HepG2 (cell line): ENCODE results near the gene SLC25A11. TPM values are rescaled to one million over a fixed set of nuclear protein-coding genes. Genes with fewer than 3 reads are reported as not detected.

Experiments used
- FOSL2 ChIP-seq: sonication (generic); formaldehyde crosslinking; IDR thresholded peaks from 2 replicates; pipeline ENCODE4 v1.4.0; 2020; ENCODE audit warnings: missing genetic modification reagents
- GTF3A ChIP-seq: sonication (generic); formaldehyde crosslinking; conservative IDR thresholded peaks from 2 replicates; pipeline ENCODE4 v1.4.0; 2020; ENCODE audit warnings: mild to moderate bottlenecking, missing genetic modification reagents
- HOXA7 ChIP-seq: sonication (generic); formaldehyde crosslinking; IDR thresholded peaks from 2 replicates; pipeline ENCODE4 v1.8.1; 2022; ENCODE audit warnings: mild to moderate bottlenecking, missing genetic modification reagents, moderate library complexity
- IRF2 ChIP-seq: IDR thresholded peaks from 2 replicates; pipeline ENCODE4 v1.6.1; 2018; ENCODE audit warnings: missing genetic modification reagents, missing compliant biosample characterization
- JUNB ChIP-seq: sonication (generic); formaldehyde crosslinking; IDR thresholded peaks from 2 replicates; pipeline ENCODE4 v1.8.0; 2022; ENCODE audit warnings: missing genetic modification reagents, mild to moderate bottlenecking, borderline replicate concordance
- KLF11 ChIP-seq: IDR thresholded peaks from 2 replicates; pipeline ENCODE4 v1.6.1; 2016; ENCODE audit warnings: missing compliant biosample characterization
- KLF13 ChIP-seq: sonication (generic); formaldehyde crosslinking; IDR thresholded peaks from 2 replicates; pipeline ENCODE4 v1.4.0; 2020; ENCODE audit warnings: mild to moderate bottlenecking, missing genetic modification reagents
- MBNL3 ChIP-seq: fragments of 250-450 bp; sonication (Bioruptor Pico); conservative IDR thresholded peaks from 2 replicates; pipeline ENCODE4 v1.8.0; 2022; ENCODE audit warnings: mild to moderate bottlenecking, inconsistent platforms
- SALL1 ChIP-seq: sonication (generic); formaldehyde crosslinking; IDR thresholded peaks from 2 replicates; pipeline ENCODE4 v1.8.0; 2022; ENCODE audit warnings: mild to moderate bottlenecking, missing genetic modification reagents
- THAP11 ChIP-seq: IDR thresholded peaks from 2 replicates; pipeline ENCODE4 v1.6.1; 2016; ENCODE audit warnings: missing biosample characterization, missing genetic modification reagents
- TRIM24 ChIP-seq: sonication (generic); formaldehyde crosslinking; IDR thresholded peaks from 2 replicates; pipeline ENCODE4 v1.8.0; 2022; ENCODE audit warnings: mild to moderate bottlenecking, missing genetic modification reagents
- polyA plus RNA-seq, 8 experiments: library from polyadenylated mRNA; depleted of rRNA in 3 of 8; stranded (reverse) in 7 of 8; unstranded in 1 of 8; fragments of >200 nt; fragmentation: Illumina TruSeq in 4 of 8; extraction: Trizol in 4 of 8; gene quantifications; 2 replicates each; pipeline versions ENCODE4 v1.2.1 to v1.2.3, GENCODE V29; 2011 to 2016; ENCODE audit warnings: low read depth in 4 of 8, missing spikeins in 1 of 8, mixed read lengths in 1 of 8; ENCODE audit not compliant: insufficient read depth in 1 of 8
- total RNA-seq, 5 experiments: library from RNA; depleted of rRNA; stranded (reverse); fragments of >200 nt; fragmentation: Illumina TruSeq; extraction: Trizol; gene quantifications; 2 replicates each; pipeline ENCODE4 v1.2.3, GENCODE V29; 2016; ENCODE audit warnings: low read depth in 1 of 5
- TF ChIP-seq, protein P1 (sequence below): sonication (generic); IDR thresholded peaks from 2 replicates; pipeline ENCODE4 v1.6.1; 2016; ENCODE audit warnings: low read depth, borderline replicate concordance
- TF ChIP-seq, protein P2 (sequence below): sonication (generic); formaldehyde crosslinking; IDR thresholded peaks from 2 replicates; pipeline ENCODE4 v1.4.0; 2020; ENCODE audit warnings: missing genetic modification reagents, mild to moderate bottlenecking, borderline replicate concordance
- TF ChIP-seq, protein P3 (sequence below): sonication (generic); formaldehyde crosslinking; IDR thresholded peaks from 2 replicates; pipeline ENCODE4 v1.5.0; 2020; ENCODE audit warnings: mild to moderate bottlenecking, missing genetic modification reagents
- TF ChIP-seq, protein P4 (sequence below): sonication (generic); formaldehyde crosslinking; IDR thresholded peaks from 2 replicates; pipeline ENCODE4 v1.9.0; 2021; ENCODE audit warnings: mild to moderate bottlenecking, missing genetic modification reagents

Gene SLC25A11
- total and polyA plus RNA-seq, 2 of the 13 experiments (the other 11 are each of a cell fraction or from before 2014, with no cell fraction given): 35.4 to 47.2 TPM

DNA sequence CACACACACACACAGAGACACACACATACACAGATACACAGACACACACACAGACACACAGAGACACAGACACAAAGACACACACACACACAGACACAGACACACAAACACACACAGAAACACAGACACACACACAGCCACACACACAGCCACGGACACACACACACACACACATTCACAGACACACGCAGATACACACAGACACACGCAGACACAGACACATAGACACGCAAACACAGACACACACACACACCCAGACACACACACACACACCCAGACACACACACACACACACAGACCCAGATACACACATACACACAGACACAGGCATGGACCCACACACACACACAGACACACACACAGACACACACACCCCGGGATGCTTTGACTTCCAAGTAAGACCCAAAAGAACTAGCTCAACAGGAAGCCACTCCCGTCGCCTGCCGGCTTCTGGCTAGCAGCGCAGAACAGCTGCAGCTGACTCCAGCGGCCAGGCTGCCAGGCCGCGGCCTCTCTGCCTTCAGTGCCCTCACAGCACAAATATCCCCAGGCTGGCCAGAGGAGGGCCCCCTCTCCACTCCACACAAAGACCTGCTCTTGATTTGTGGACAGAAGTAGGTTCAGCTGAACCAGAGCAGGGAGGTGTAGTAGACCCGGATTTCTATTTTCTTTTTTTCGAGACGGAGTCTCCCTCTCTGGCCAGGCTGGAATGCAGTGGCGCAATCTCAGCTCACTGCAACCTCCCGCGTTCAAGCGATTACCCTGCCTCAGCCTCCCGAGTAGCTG, 30.9 kb downstream of the SLC25A11 start (continued):
- TF ChIP-seq TRIM24 (0 out of 2 replicates have a peak, but pooled peaks have one; percentile 32), SALL1 (CRISPR knock-in tag) (peak; percentile 2; the same call in 1 of the 2 replicates), MBNL3 (CRISPR knock-in tag) (no peak), FOSL2 (CRISPR knock-in tag) (0 out of 2 replicates have a peak, but pooled peaks have one; percentile 24), GTF3A (CRISPR knock-in tag) (no peak), HOXA7 (CRISPR knock-in tag) (no peak), JUNB (CRISPR knock-in tag) (0 out of 2 replicates have a peak, but pooled peaks have one; percentile 56), KLF11 (no peak), IRF2 (CRISPR knock-in tag) (peak; percentile 29; the same call in 1 of the 2 replicates), KLF13 (CRISPR knock-in tag) (0 out of 2 replicates have a peak, but pooled peaks have one; percentile 28), THAP11 (CRISPR knock-in tag) (peak; percentile 56; the same call in 1 of the 2 replicates)
- TF ChIP-seq, protein P1, sequence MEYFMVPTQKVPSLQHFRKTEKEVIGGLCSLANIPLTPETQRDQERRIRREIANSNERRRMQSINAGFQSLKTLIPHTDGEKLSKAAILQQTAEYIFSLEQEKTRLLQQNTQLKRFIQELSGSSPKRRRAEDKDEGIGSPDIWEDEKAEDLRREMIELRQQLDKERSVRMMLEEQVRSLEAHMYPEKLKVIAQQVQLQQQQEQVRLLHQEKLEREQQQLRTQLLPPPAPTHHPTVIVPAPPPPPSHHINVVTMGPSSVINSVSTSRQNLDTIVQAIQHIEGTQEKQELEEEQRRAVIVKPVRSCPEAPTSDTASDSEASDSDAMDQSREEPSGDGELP: peak; percentile 89; the same call in 1 of the 2 replicates
- TF ChIP-seq, protein P2, sequence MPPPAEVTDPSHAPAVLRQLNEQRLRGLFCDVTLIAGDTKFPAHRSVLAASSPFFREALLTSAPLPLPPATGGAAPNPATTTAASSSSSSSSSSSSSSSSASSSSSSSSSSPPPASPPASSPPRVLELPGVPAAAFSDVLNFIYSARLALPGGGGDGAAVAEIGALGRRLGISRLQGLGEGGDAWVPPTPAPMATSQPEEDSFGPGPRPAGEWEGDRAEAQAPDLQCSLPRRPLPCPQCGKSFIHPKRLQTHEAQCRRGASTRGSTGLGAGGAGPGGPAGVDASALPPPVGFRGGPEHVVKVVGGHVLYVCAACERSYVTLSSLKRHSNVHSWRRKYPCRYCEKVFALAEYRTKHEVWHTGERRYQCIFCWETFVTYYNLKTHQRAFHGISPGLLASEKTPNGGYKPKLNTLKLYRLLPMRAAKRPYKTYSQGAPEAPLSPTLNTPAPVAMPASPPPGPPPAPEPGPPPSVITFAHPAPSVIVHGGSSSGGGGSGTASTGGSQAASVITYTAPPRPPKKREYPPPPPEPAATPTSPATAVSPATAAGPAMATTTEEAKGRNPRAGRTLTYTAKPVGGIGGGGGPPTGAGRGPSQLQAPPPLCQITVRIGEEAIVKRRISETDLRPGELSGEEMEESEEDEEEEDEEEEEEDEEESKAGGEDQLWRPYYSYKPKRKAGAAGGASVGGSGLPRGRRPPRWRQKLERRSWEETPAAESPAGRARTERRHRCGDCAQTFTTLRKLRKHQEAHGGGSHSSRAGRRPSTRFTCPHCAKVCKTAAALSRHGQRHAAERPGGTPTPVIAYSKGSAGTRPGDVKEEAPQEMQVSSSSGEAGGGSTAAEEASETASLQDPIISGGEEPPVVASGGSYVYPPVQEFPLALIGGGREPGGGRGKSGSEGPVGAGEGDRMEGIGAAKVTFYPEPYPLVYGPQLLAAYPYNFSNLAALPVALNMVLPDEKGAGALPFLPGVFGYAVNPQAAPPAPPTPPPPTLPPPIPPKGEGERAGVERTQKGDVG: 0 out of 2 replicates have a peak, but pooled peaks have one; percentile 8
- TF ChIP-seq, protein P3, sequence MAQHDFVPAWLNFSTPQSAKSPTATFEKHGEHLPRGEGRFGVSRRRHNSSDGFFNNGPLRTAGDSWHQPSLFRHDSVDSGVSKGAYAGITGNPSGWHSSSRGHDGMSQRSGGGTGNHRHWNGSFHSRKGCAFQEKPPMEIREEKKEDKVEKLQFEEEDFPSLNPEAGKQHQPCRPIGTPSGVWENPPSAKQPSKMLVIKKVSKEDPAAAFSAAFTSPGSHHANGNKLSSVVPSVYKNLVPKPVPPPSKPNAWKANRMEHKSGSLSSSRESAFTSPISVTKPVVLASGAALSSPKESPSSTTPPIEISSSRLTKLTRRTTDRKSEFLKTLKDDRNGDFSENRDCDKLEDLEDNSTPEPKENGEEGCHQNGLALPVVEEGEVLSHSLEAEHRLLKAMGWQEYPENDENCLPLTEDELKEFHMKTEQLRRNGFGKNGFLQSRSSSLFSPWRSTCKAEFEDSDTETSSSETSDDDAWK (CRISPR knock-in tag): no peak
- TF ChIP-seq, protein P4, sequence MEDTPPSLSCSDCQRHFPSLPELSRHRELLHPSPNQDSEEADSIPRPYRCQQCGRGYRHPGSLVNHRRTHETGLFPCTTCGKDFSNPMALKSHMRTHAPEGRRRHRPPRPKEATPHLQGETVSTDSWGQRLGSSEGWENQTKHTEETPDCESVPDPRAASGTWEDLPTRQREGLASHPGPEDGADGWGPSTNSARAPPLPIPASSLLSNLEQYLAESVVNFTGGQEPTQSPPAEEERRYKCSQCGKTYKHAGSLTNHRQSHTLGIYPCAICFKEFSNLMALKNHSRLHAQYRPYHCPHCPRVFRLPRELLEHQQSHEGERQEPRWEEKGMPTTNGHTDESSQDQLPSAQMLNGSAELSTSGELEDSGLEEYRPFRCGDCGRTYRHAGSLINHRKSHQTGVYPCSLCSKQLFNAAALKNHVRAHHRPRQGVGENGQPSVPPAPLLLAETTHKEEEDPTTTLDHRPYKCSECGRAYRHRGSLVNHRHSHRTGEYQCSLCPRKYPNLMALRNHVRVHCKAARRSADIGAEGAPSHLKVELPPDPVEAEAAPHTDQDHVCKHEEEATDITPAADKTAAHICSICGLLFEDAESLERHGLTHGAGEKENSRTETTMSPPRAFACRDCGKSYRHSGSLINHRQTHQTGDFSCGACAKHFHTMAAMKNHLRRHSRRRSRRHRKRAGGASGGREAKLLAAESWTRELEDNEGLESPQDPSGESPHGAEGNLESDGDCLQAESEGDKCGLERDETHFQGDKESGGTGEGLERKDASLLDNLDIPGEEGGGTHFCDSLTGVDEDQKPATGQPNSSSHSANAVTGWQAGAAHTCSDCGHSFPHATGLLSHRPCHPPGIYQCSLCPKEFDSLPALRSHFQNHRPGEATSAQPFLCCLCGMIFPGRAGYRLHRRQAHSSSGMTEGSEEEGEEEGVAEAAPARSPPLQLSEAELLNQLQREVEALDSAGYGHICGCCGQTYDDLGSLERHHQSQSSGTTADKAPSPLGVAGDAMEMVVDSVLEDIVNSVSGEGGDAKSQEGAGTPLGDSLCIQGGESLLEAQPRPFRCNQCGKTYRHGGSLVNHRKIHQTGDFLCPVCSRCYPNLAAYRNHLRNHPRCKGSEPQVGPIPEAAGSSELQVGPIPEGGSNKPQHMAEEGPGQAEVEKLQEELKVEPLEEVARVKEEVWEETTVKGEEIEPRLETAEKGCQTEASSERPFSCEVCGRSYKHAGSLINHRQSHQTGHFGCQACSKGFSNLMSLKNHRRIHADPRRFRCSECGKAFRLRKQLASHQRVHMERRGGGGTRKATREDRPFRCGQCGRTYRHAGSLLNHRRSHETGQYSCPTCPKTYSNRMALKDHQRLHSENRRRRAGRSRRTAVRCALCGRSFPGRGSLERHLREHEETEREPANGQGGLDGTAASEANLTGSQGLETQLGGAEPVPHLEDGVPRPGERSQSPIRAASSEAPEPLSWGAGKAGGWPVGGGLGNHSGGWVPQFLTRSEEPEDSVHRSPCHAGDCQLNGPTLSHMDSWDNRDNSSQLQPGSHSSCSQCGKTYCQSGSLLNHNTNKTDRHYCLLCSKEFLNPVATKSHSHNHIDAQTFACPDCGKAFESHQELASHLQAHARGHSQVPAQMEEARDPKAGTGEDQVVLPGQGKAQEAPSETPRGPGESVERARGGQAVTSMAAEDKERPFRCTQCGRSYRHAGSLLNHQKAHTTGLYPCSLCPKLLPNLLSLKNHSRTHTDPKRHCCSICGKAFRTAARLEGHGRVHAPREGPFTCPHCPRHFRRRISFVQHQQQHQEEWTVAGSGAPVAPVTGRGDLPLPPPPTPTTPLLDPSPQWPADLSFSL (CRISPR knock-in tag): peak; percentile 100
